ENCODE measurements around the gene PLA2G6. TPM values are rescaled to one million over a fixed set of nuclear protein-coding genes. Genes with fewer than 3 reads are reported as not detected.

PLA2G6 gene
- total RNA-seq, 6 experiments from 2014 or later: 8.1 to 32.9 (median 19.8) TPM

GRCh38 chr22:38176170-38176741, 5.4 kb downstream of the PLA2G6 start:
- Histone ChIP-seq H3K4me1 (peaks cover 0 to 44% (median 13%) of the 10 kb centered on the region in 4 donors), H3K4me3 (no peak overlapping the region), H3K27ac (peak overlapping the region; percentile 25 to 98 (median 60)), H3K27me3 (no peaks in the 10 kb centered on the region), H3K36me3 (no peaks in the 10 kb centered on the region), H3K9me3 (no peaks in the 10 kb centered on the region)
- peak; percentile 5 to 46 (median 17) for ATAC-seq
- intact Hi-C loops (cut with DNase I): no loop called here
- no peak for TF ChIP-seq POLR2A (IDR thresholded peaks at IDR 0.05)
- TF ChIP-seq, protein P1, sequence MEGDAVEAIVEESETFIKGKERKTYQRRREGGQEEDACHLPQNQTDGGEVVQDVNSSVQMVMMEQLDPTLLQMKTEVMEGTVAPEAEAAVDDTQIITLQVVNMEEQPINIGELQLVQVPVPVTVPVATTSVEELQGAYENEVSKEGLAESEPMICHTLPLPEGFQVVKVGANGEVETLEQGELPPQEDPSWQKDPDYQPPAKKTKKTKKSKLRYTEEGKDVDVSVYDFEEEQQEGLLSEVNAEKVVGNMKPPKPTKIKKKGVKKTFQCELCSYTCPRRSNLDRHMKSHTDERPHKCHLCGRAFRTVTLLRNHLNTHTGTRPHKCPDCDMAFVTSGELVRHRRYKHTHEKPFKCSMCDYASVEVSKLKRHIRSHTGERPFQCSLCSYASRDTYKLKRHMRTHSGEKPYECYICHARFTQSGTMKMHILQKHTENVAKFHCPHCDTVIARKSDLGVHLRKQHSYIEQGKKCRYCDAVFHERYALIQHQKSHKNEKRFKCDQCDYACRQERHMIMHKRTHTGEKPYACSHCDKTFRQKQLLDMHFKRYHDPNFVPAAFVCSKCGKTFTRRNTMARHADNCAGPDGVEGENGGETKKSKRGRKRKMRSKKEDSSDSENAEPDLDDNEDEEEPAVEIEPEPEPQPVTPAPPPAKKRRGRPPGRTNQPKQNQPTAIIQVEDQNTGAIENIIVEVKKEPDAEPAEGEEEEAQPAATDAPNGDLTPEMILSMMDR (IDR thresholded peaks at IDR 0.05): no peak
- 63% methylated on average over 3 of the region's 14 CpGs for WGBS (ENCODE audit: insufficient coverage, low coverage, low lambda C conversion rate, missing lambda C conversion rate)
- peak in 2 of 3 donors; percentile 79 to 80 for DNase-seq

- Histone ChIP-seq H3K27me3 (no peaks in the 10 kb centered on the region), H3K4me3 (no peak overlapping the region), H3K36me3 (no peaks in the 10 kb centered on the region), H3K9me3 (no peaks in the 10 kb centered on the region), H3K27ac (peak overlapping the region in 2 of 3 donors; percentile 25 to 98), H3K4me1 (peaks cover 0 to 36% (median 13%) of the 10 kb centered on the region in 4 donors)
- intact Hi-C loops (cut with DNase I): no loop called here
- ATAC-seq (no peak), DNase-seq (no peak)
- 94% methylated on average over 9 of the region's 17 CpGs for WGBS (ENCODE audit: insufficient coverage, low coverage, low lambda C conversion rate, missing lambda C conversion rate)
- TF ChIP-seq POLR2A (IDR thresholded peaks at IDR 0.05): no peak
- TF ChIP-seq, protein P1 (IDR thresholded peaks at IDR 0.05): no peak
Observed at GRCh38 chr22:38175206-38176118, 6.2 kb downstream of the PLA2G6 start.

GRCh38 chr22:38174626-38175025, 7.0 kb downstream of the PLA2G6 start:
- no peaks in the 10 kb centered on the region for H3K9me3 ChIP-seq
- DNase-seq (no peak), ATAC-seq (no peak)
- intact Hi-C loops (cut with DNase I): no loop called here
- no peaks in the 10 kb centered on the region for H3K27me3 ChIP-seq
- H3K4me1 ChIP-seq: peaks cover 0 to 31% (median 13%) of the 10 kb centered on the region in 4 donors
- H3K36me3 ChIP-seq: no peaks in the 10 kb centered on the region
- no peak overlapping the region for H3K27ac ChIP-seq
- no peak for TF ChIP-seq POLR2A (IDR thresholded peaks at IDR 0.05)
- TF ChIP-seq, protein P1 (IDR thresholded peaks at IDR 0.05): no peak
- 80% methylated on average over 4 of the region's 14 CpGs for WGBS (ENCODE audit: insufficient coverage, low coverage, low lambda C conversion rate, missing lambda C conversion rate)
- no peak overlapping the region for H3K4me3 ChIP-seq

DNA sequence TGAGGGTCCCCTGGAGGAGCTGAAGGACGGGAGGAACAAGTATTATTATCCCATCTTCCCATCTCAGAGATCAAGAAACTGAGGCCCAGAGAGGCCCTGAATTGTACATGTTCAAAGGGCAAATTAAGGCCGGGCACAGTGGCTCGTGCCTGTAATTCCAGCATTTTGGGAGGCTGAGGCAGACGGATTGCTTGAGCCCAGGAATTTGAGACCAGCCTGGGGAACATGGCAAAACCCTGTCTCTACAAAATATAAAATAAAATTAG, 8.1 kb downstream of the PLA2G6 start:
- ATAC-seq: no peak
- WGBS (ENCODE audit: insufficient coverage, low coverage, low lambda C conversion rate, missing lambda C conversion rate): 94% methylated on average over 4 of the region's 4 CpGs
- Histone ChIP-seq H3K27me3 (no peaks in the 10 kb centered on the region), H3K27ac (peak overlapping the region in 1 of 3 donors; percentile 67), H3K9me3 (no peaks in the 10 kb centered on the region), H3K4me3 (no peak overlapping the region), H3K4me1 (peaks cover 0 to 30% (median 13%) of the 10 kb centered on the region in 4 donors), H3K36me3 (no peaks in the 10 kb centered on the region)
- no peak for DNase-seq
- intact Hi-C loops (cut with DNase I): no loop called here
- TF ChIP-seq, protein P1 (IDR thresholded peaks at IDR 0.05): no peak
- no peak for TF ChIP-seq POLR2A (IDR thresholded peaks at IDR 0.05)
